Cardiac atrium fibroblast (primary cell): ENCODE results near the gene PTS. TPM values are rescaled to one million over a fixed set of nuclear protein-coding genes. Genes with fewer than 3 reads are reported as not detected.

Source experiments
- total RNA-seq: library from RNA; depleted of rRNA; stranded (reverse); fragments of >200 nt; gene quantifications from 2 replicates; pipeline ENCODE4 v1.2.3, GENCODE V29; 2015

PTS gene
- total RNA-seq: 21.5 and 26.6 TPM in 2 replicates

DNA sequence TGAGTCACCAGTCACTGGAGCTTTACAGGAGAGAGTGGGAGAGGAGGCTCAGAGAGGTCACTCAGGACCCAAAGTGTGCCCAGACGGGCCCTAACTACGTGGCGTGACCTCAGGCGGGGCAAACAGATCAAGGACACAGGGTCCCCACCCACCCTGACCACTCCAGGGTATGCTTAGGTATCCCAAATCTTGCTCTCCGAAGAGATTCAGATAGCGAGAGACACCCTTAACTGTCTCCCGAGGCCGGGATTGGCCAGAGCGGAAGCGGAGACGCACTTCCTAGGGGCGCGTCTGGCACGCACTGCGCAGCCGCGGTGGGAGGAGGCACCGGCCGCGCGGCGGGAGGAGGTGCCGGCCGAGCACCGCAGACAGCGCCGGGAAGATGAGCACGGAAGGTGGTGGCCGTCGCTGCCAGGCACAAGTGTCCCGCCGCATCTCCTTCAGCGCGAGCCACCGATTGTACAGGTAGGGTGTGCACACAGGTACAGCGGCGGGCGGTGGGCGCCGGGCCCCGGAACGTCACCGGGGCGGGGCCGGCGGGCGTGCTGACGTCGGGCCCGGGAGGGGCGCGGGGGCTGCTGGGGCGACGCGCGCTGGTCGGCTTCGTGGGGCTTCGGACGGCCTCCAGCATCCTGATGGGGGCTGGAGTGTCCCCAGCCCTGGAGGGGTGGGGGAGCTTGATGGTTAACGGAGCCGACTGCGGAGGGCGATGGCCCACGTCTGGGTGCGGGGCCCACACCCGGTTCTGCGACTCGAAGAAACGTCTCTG, at the start of gene PTS:
PTS (plus strand) TSS at position 367 of the 769 bp plus-strand sequence; CDS start at position 383, 16 bp downstream.

DNA sequence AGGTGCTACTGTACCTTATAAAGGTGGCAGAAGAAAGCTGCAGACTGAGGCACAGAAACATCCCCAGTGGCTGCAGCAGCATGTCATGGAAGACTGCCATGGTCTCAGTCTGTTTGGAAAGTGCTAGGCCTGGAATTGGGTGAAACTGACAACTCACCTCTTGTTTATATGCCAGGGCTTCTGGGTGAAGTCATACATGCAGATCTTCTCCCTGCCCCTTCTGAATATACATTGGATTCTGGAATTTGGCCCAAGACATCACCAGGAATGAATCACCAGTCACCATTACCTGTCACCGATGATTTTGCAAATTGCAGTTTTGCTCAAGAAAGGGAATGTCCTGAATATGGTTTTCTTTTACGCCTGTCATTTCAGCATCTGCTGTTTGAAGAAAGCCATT, 34.3 kb downstream of the PTS start, which contains the start of gene PLET1:
PLET1 (minus strand) TSS at position 371 of the 400 bp plus-strand sequence; CDS start at position 100, 271 bp downstream.

Other genes with a start within 250 kb of the PTS start
- 29.1 and 30.5 TPM in 2 replicates for gene DLAT, start 201.0 kb upstream of the PTS start, total RNA-seq
- gene PIH1D2, start 152.4 kb upstream of the PTS start, total RNA-seq: 0.18 and 0.32 TPM in 2 replicates
- gene NKAPD1, start 152.1 kb upstream of the PTS start, total RNA-seq: 13.9 and 14.7 TPM in 2 replicates
- 56.1 and 59.9 TPM in 2 replicates for gene TIMM8B, start 139.7 kb upstream of the PTS start, total RNA-seq
- gene SDHD, start 139.6 kb upstream of the PTS start, total RNA-seq: 85.4 and 87.9 TPM in 2 replicates
- gene IL18, start 62.3 kb upstream of the PTS start, total RNA-seq: 3.6 TPM in 1 of 2 replicates, not detected in the other
- gene TEX12, start 59.1 kb upstream of the PTS start, total RNA-seq: not detected in 2 replicates
- gene BCO2, start 50.9 kb upstream of the PTS start, total RNA-seq: 0.72 and 1.8 TPM in 2 replicates
- gene PLET1, start 34.4 kb downstream of the PTS start, total RNA-seq: not detected in 2 replicates